B cell (primary cell): ENCODE data around the gene ISLR. TPM values are rescaled to one million over a fixed set of nuclear protein-coding genes. Genes with fewer than 3 reads are reported as not detected.

ENCODE experiments used
- ATAC-seq: fragments of 200-7000 bp; cut with Tn5 transposase; one replicate; pipeline ENCODE4 v1.10.0; 2021; ENCODE audit warnings: low read depth, mild to moderate bottlenecking, moderate number of reproducible peaks, moderate library complexity
- CTCF ChIA-PET: fragments of 350-600 bp; sonication (Branson Sonifier 250); formaldehyde crosslinking; loops from one replicate; lab custom pipeline; 2021; ENCODE audit warnings: antibody characterized with exemption, inconsistent platforms; lab: Charles Lee
- POLR2A ChIA-PET: fragments of 350-600 bp; sonication (Branson Sonifier 250); formaldehyde crosslinking; loops from one replicate; lab custom pipeline; 2021; ENCODE audit warnings: antibody characterized with exemption; lab: Charles Lee
- DNase-seq: peaks from one replicate; pipeline ENCODE4 v3.0.0; 2013
- H2AFZ ChIP-seq: 2 replicates; pipeline ENCODE4 v1.6.1; 2012; ENCODE audit warnings: mild to moderate bottlenecking, low read depth, low read length; ENCODE audit not compliant: insufficient read depth, poor library complexity, severe bottlenecking
- H3K27ac ChIP-seq, 2 donors: 1 replicate in 1 of 2; 2 replicates in 1 of 2; pipeline ENCODE4 v1.5.1; 2012 to 2013; ENCODE audit warnings: low read length in 2 of 2, mild to moderate bottlenecking in 2 of 2, moderate library complexity in 1 of 2
- H3K27me3 ChIP-seq, 4 experiments: fragments of 200-600 bp in 1 of 4; sonication (generic) in 1 of 4; replicated peaks in 1 of 4; 1 replicate in 2 of 4; 2 replicates in 2 of 4; pipeline versions ENCODE4 v1.6.1 to v1.7.0; 2013 to 2016; ENCODE audit warnings: low read length in 3 of 4, mild to moderate bottlenecking in 2 of 4, mixed read lengths in 1 of 4, moderate library complexity in 1 of 4; ENCODE audit not compliant: insufficient read depth in 4 of 4, control insufficient read depth in 3 of 4; ENCODE audit errors: control extremely low read depth in 1 of 4
- H3K36me3 ChIP-seq, 2 experiments: replicated peaks in 1 of 2; 1 replicate in 1 of 2; 2 replicates in 1 of 2; pipeline versions ENCODE4 v1.6.1 to v1.7.1; 2013; ENCODE audit warnings: low read length in 1 of 2; ENCODE audit not compliant: insufficient read depth in 2 of 2, control insufficient read depth in 1 of 2; ENCODE audit errors: control extremely low read depth in 1 of 2, extremely low read depth in 1 of 2
- H3K4me1 ChIP-seq, 2 donors: fragments of 200-600 bp in 1 of 2; sonication (generic) in 1 of 2; 1 replicate in 1 of 2; 2 replicates in 1 of 2; pipeline versions ENCODE4 v1.5.1 to v1.6.1; 2013 to 2017; ENCODE audit warnings: low read length in 2 of 2; ENCODE audit not compliant: control insufficient read depth in 2 of 2, insufficient read depth in 2 of 2
- H3K4me2 ChIP-seq: replicated peaks from 2 replicates; pipeline ENCODE3; 2012; ENCODE audit warnings: mild to moderate bottlenecking, low read depth, low read length; ENCODE audit not compliant: poor library complexity, severe bottlenecking
- H3K4me3 ChIP-seq, 5 experiments: fragments of 200-600 bp in 1 of 5; sonication (generic) in 1 of 5; 1 replicate in 3 of 5; 2 replicates in 2 of 5; pipeline versions ENCODE4 v1.5.1 to v1.7.0; 2011 to 2016; ENCODE audit warnings: low read length in 4 of 5, mild to moderate bottlenecking in 4 of 5, low read depth in 2 of 5, control low read depth in 1 of 5, moderate library complexity in 1 of 5; ENCODE audit not compliant: insufficient read depth in 1 of 5; ENCODE audit errors: control extremely low read depth in 1 of 5, extremely low read depth in 1 of 5
- H3K79me2 ChIP-seq: fragments of 200-600 bp; sonication (generic); one replicate; pipeline ENCODE4 v1.6.0; 2016; ENCODE audit warnings: low read length; ENCODE audit not compliant: control insufficient read depth, insufficient read depth
- H3K9ac ChIP-seq: fragments of 200-600 bp; sonication (generic); 2 replicates; pipeline ENCODE4 v1.6.1; 2017; ENCODE audit warnings: mild to moderate bottlenecking, low read length, moderate library complexity
- H3K9me3 ChIP-seq, 3 donors: one replicate each; pipeline versions ENCODE4 v1.6.1 to v1.7.1; 2013; ENCODE audit warnings: low read length in 2 of 3; ENCODE audit not compliant: control insufficient read depth in 2 of 3, insufficient read depth in 1 of 3; ENCODE audit errors: control extremely low read depth in 1 of 3
- H4K20me1 ChIP-seq: 2 replicates; pipeline ENCODE4 v1.6.0; 2012; ENCODE audit warnings: mild to moderate bottlenecking, low read length; ENCODE audit not compliant: insufficient read depth, control insufficient read depth, poor library complexity, severe bottlenecking
- H3K27ac Mint-ChIP-seq: one replicate; pipeline ENCODE4 v1.8.0; 2021; ENCODE audit warnings: mixed read lengths
- H3K27me3 Mint-ChIP-seq: one replicate; pipeline ENCODE4 v1.8.0; 2021; ENCODE audit warnings: mixed read lengths
- H3K4me1 Mint-ChIP-seq: one replicate; pipeline ENCODE4 v1.8.0; 2021; ENCODE audit warnings: mixed read lengths
- H3K4me3 Mint-ChIP-seq: one replicate; pipeline ENCODE4 v1.8.0; 2021; ENCODE audit warnings: mixed read lengths
- H3K9me3 Mint-ChIP-seq: one replicate; pipeline ENCODE4 v1.8.0; 2022; ENCODE audit warnings: mixed read lengths; ENCODE audit not compliant: insufficient read depth
- EZH2 ChIP-seq: IDR thresholded peaks from 2 replicates; pipeline ENCODE4 v1.6.1; 2012; ENCODE audit warnings: borderline replicate concordance, low read depth, mild to moderate bottlenecking, moderate library complexity, low read length; ENCODE audit not compliant: insufficient read depth, poor library complexity, severe bottlenecking
- WGBS: methylation state at CpG from one replicate; pipeline ENCODE4 v1.1.5; 2013; ENCODE audit warnings: missing lambda C conversion rate; ENCODE audit not compliant: insufficient coverage; 5-methylcytosine and 5-hydroxymethylcytosine counted together
- intact Hi-C: fragments of 100-400 bp; cut with micrococcal nuclease; formaldehyde crosslinking; loops from one replicate; pipeline ENCODE4 v1.10.0; 2022
- polyA plus RNA-seq: library from polyadenylated mRNA; depleted of rRNA; stranded (reverse); fragments of >200 nt; gene quantifications from 2 replicates; pipeline ENCODE4 v1.2.3, GENCODE V29; 2012
- total RNA-seq, 2 donors: library from RNA; stranded (reverse); fragments of 120-200 nt in 1 of 2; gene quantifications; 1 replicate in 1 of 2; 2 replicates in 1 of 2; pipeline versions ENCODE4 v1.2.3 to v1.2.4, GENCODE V29; 2013 to 2022
- TF ChIP-seq, protein P1 (sequence below): fragments of 200-600 bp; IDR thresholded peaks from one replicate; pipeline ENCODE4 v1.8.0; 2022; ENCODE audit warnings: antibody characterized with exemption, mild to moderate bottlenecking

The ISLR gene
- total and polyA plus RNA-seq, 2 donors (not counting 1 experiment from before 2014, with no cell fraction given), result not detected

DNA sequence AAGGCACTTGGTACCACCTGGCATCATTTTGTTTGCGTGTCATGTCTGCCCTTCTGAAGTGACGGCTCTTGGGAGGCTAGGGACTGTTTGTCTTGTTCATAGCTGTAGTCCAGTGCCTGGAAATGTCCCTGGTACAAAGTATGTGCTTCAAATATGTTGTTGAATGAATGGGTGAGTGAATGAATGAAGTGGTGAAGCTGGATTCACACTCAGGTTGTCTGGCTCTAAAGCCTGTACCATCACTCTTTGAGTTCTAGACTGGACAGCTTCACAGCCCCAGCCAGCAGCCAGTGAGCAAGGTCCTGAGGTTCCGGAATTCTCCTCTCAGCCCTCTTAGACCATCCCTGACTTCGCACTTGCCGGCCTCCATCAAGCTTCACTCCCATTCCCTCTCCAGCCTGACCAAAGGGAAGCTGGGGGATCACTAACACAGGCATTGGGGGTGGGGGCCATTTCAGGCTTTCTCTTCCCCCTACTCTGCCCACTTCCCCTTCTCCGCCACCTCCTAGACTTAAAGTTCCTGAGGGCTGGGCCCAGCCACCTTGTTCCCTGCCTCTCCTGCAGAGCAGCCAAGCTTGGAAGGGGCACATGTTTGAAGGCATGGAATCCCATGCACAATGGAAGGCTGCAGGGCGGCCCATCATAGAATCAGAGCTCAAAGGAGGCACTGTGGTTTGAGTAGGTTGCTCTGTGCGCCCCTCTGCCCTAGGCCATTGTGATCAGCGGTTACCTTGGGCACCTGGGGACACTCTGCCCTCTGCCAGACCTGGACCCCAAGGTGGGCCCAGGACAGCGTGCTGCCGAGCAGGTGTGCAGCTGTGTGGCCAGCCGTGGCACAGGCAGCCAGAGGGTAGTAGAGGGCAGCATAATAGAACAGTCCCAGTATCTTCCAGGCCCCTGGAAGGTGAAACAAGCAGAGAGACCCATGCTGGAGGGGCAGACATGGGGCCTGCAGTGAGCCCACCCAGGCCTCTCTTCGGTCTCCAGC is 21.4 kb downstream of the ISLR start:
- Histone ChIP-seq H3K79me2 (no peaks in the 10 kb centered on the region), H3K9me3 (no peaks in the 10 kb centered on the region), H3K36me3 (no peaks in the 10 kb centered on the region), H3K4me2 (no peak overlapping the region), H2AFZ (no peak overlapping the region), H3K4me1 (no peaks in the 10 kb centered on the region), H3K4me3 (no peak overlapping the region), H3K9ac (no peak overlapping the region), H3K27me3 (peaks cover 0 to 5% (median 0%) of the 10 kb centered on the region in 4 experiments), H3K27ac (no peak overlapping the region), H4K20me1 (no peaks in the 10 kb centered on the region)
- Mint-ChIP-seq H3K27ac (no peak overlapping the region), H3K4me3 (no peak overlapping the region), H3K9me3 (no peaks in the 10 kb centered on the region), H3K27me3 (peaks cover 7% of the 10 kb centered on the region), H3K4me1 (no peaks in the 10 kb centered on the region)
- POLR2A ChIA-PET, result no interaction called here
- TF ChIP-seq EZH2, result no peak
- TF ChIP-seq, protein P1, sequence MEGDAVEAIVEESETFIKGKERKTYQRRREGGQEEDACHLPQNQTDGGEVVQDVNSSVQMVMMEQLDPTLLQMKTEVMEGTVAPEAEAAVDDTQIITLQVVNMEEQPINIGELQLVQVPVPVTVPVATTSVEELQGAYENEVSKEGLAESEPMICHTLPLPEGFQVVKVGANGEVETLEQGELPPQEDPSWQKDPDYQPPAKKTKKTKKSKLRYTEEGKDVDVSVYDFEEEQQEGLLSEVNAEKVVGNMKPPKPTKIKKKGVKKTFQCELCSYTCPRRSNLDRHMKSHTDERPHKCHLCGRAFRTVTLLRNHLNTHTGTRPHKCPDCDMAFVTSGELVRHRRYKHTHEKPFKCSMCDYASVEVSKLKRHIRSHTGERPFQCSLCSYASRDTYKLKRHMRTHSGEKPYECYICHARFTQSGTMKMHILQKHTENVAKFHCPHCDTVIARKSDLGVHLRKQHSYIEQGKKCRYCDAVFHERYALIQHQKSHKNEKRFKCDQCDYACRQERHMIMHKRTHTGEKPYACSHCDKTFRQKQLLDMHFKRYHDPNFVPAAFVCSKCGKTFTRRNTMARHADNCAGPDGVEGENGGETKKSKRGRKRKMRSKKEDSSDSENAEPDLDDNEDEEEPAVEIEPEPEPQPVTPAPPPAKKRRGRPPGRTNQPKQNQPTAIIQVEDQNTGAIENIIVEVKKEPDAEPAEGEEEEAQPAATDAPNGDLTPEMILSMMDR, result no peak
- CTCF ChIA-PET, result no interaction called here
- intact Hi-C loops, result no loop called here
- WGBS, result 87% methylated on average over 13 of the region's 13 CpGs
- no peak for ATAC-seq
- no peak for DNase-seq

DNA sequence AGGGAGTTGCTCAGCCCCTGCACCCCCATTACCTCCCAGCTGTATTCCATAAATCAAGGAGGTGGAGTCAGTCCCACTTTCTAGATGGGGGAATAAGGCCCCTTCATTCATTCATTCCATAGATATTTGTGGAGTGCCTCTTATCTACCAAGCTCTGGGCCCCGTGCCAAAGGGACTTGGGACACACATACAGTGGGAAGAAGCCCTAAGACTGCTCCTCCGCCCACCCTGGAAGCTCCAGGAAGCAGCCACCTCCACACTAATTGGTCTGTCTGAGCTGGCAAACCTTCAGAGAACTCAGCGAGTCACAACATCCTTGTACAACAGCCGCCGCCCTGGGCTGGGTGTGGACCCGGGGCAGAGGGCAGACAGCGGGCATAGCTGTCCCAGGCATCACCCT is 22.7 kb downstream of the ISLR start:
- H3K4me3 Mint-ChIP-seq, result no peak overlapping the region
- Histone ChIP-seq H3K4me3 (no peak overlapping the region), H3K27ac (no peak overlapping the region), H2AFZ (no peak overlapping the region), H3K36me3 (no peaks in the 10 kb centered on the region), H3K27me3 (peaks cover 0 to 5% (median 0%) of the 10 kb centered on the region in 4 experiments), H3K79me2 (no peaks in the 10 kb centered on the region), H3K9me3 (no peaks in the 10 kb centered on the region), H3K4me1 (no peaks in the 10 kb centered on the region), H4K20me1 (no peaks in the 10 kb centered on the region), H3K4me2 (no peak overlapping the region), H3K9ac (no peak overlapping the region)
- no peaks in the 10 kb centered on the region for H3K4me1 Mint-ChIP-seq
- no peak for ATAC-seq
- TF ChIP-seq, protein P1, result no peak
- no peak for TF ChIP-seq EZH2
- CTCF ChIA-PET, result no interaction called here
- H3K27ac Mint-ChIP-seq, result no peak overlapping the region
- POLR2A ChIA-PET, result no interaction called here
- intact Hi-C loops, result no loop called here
- 85% methylated on average over 7 of the region's 7 CpGs for WGBS
- peaks cover 7% of the 10 kb centered on the region for H3K27me3 Mint-ChIP-seq
- DNase-seq, result no peak
- H3K9me3 Mint-ChIP-seq, result no peaks in the 10 kb centered on the region
